NCI-H345 (cell line): ENCODE data around the gene HDAC7.
A peak's percentile ranks its signal among the peaks of the same experiment; 100 is the strongest.

Experiments
- DNase-seq: peaks from one replicate; lab custom pipeline; 2025; lab: John Stamatoyannopoulos, UW

HDAC7 gene

GRCh38 chr12:47778881-47779280 is 40.8 kb downstream of the HDAC7 start:
- DNase-seq: no peak

DNA sequence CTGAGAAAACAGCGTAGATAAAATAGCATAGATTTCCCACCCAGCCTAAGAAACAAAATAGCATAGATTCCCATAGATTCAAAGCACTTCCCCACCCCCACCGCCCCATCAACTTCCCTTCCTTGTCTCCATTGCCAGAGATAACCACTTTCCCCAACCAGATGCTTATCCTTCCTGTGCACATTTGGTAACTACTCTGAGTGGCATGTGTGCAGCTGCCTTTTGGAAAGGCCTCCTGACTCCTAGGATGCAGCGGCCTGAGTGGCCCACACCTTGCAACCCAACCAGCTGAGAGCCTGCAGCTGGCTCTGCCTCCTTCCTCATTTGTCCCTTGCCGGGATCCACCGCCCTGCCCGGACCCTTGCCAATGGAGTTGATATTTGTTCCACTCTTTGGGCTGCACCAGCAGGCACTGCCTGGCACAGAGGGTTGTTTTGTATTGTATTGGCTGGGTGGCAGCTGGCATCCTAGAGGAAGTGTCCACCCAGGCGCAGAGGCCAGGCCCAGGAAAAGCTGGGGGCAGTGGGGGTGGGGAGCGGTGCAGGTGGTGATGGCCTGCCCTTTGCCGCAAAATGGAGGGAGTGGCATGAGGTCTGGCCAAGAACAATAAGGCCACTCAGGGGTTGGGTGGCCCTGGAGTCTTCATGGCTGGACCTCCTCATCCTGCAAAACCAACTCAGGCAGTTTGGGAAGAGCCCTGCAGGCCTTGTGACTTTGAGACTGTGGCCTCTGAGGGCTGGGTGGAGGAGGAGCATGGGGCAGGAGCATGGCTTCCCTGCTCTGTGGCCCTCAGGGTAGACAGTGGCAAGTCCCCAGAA is 41.8 kb downstream of the HDAC7 start:
- no peak for DNase-seq

- no peak for DNase-seq
Observed at GRCh38 chr12:47777151-47777550, 42.6 kb downstream of the HDAC7 start.

DNA sequence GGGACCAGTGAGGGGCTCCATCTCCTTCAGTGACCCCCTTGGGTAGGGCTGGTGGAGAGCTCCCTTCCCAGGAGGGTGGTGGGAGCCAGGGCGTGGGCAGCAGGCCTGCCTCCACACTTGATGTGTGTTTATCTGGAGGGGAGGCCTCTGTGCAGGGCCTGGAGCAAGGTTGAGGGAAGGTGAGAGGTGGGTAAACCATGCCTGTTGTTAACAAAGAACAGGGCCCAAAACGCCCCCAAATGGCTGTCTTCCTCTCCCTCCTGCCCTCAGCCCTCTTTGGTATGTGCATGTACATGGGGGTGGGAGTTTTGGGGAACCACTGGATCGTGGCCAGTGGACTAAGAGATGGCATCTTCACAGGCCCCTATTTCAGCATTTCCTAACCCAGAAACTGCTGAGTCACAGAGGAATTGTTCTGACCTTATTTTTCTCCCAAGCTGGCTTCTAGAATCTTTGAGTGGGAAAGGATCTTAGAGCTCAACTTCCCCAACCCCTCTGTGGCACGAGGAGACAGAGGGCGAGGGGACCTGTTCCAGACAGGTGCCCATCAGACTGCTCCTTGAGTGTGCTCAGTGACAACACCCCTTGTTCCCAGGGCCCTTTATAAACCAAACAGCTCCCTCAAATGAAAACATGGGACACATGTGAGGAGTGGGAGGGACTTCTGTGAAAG is 43.1 kb downstream of the HDAC7 start:
- no peak for DNase-seq

- no peak for DNase-seq
Observed at GRCh38 chr12:47775100-47775911, 44.4 kb downstream of the HDAC7 start.

- no peak for DNase-seq
Observed at GRCh38 chr12:47774663-47775062, 45.0 kb downstream of the HDAC7 start.

DNA sequence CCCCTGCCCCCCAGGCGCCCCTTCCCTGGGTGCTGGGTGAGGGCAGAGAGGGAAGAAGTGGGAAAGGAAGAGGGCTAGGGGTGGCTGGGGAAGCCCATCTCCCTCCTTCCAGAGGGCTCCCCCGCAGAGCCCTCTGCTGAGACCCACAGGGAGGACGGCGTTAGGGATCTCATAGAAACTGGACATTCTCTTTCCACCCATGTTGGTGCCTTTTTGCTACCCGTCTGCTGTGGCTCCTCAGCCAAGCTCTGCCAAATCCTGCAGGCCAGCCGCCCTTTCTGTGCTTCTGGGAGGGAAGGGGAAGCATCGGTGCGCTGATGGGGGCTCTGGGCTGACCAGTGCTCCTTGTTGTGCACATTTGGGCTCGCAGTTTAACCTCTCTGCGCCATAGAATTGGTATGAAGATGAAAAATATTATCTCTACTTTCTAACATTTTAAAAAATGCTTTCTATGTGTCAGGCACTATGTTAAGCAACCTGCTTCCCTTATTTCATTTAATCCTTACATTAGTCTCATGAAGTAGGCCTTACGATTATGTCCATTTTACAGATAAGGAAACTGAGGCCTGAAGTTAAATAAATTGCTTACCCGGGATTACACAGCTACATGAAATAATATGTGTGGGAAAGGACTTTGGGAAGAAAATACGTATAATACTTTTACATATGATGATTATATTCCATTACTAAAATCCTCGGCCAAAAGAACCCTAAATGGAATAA is 45.7 kb downstream of the HDAC7 start:
- no peak for DNase-seq

GRCh38 chr12:47773062-47773857 is 46.4 kb downstream of the HDAC7 start, which contains the start of gene SLC48A1:
Gene SLC48A1, plus strand, starts transcription at chr12:47773238. Its CDS starts 67 bp downstream, at chr12:47773305.
- peak; percentile 34 for DNase-seq

- no peak for DNase-seq
Observed at GRCh38 chr12:47772738-47773061, 47.0 kb downstream of the HDAC7 start.

DNA sequence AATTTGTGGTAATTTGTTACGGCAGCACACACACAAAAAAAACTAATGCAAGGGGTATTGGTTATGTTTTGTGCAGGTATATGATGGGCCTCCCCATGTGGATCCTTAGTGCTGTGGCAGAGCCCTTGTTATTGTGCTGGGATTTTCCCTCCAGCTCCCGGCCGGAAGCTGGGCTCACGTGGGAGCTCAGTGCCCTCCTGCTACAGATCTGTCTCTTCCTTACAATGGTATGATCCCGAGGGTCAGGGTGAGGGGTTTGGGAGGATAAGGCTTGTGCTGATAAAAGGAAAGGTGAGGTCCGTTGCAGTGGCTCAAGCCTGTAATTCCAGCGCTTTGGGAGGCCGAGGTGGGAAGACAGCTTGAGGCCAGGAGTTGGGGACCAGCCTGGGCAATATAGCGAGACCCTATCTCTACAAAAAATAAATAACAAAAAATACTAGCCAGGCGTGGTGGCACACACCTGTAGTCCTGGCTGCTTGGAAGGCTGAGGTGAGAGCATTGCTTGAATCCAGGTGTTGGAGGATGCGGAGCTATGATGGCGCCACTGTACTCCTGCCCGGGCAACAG is 47.5 kb downstream of the HDAC7 start:
- DNase-seq: no peak

GRCh38 chr12:47771304-47771703 is 48.4 kb downstream of the HDAC7 start:
- no peak for DNase-seq

DNA sequence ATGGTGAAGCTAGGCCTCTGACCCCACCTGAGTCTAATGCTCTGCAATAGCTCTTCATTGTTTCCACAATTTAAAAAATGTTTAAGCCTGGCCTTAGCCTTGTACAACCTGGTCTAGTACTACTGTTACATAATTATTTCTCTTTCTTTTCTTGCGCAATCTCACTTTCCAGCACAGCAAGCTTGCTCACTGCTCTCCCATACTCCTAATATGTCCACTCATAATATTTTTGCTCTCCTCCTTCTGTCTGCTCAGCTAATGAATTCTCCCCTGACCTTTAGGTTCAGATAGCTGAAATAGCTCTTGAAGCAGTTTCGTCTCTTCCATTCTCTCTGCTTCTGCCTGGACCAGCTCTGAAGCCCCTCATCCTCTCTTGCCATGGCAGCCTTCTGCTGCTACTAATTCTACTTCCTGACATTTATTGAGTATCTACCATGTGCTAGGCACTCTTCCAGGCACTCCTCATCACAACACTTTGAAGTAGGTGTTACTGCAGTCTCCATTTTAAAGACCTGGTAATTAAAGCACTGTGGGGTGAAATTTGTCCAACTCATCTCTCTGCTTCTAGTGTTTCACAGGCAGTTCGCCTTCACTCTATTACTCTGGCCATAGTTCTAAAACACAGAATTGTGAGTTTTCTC is 49.5 kb downstream of the HDAC7 start:
- DNase-seq: no peak

GRCh38 chr12:47769234-47770085 is 50.2 kb downstream of the HDAC7 start:
- DNase-seq: no peak

DNA sequence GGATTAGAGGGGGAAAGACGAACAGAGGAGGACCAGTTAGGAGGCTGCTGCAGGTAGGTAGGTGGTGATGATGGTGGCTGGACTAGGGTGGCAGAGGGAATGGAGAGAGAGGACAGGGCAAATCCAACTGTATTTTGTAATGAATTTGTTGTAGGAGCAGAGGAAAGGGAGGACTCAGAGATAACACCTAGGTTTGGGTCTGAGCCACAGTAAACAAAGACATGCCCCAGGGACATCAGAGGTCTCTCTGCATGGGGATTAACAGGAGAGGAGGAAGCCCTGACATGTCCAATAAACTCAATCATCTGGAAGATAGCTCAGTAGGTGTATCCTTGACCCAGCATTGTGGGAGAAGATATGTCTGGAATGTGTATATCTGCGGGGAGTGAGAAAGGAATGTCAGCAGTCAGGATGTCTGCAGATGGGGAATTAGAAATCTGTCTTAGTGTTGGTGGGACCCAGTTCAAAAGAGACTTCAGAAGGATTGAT is 51.3 kb downstream of the HDAC7 start:
- DNase-seq: no peak

DNA sequence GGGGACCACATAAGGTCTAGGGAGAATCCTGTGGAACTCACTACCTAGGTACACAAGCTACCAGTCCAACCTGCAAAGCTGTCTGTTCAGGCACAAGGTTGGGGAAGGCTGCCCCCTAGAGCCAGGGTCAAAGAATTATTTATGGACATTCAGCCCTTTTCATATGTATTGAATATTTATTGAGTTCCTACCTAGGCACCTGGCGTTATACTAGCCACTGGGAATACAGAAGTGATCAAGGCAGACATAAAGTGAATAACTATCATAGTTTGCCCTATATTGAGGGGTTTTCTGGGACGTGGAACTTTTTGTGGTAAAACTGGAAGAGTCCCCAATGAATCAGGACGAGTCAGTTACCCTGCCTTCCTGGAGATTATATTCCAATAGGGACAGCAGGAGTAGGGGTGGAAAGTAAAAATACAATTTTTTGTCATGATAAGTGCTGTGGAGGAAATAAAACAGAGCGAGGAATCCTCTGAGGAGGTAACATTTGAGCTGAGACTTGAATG is 52.4 kb downstream of the HDAC7 start:
- DNase-seq: no peak

DNA sequence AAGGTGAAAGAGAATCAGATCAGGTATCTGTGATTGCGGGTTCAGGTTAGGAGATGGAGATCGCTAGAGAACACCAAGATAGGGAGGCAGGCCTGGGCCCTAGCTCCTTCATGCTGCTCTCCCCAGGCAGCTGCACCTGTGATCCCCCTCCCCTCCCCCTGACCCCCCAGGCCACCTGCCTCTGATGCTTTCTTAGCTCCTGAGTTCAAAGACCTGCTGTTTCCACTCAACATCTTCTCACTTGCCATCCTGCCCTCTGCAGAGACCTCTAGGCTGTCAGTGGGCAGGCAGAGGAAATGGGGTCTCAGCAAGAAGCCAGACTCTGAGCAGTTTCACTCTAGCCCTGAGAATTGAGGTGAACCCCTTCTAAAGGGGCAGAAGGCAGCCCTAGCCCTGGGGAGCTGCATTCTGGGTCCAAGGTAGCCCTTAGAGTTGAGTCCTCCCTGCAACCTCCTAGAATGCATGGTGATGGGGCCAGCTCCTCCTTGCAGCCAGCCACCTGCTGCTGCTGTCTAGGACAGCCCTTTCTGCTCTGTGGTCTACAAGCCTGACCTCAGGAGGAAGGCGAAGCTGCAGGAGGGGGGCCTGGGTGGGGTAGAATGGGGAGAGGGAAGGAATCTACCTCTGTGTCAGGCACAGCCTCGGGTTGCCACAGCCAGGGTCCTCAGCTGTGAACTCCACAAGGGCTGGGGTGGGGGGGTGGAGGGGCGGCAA is 53.0 kb downstream of the HDAC7 start:
- DNase-seq: no peak

DNA sequence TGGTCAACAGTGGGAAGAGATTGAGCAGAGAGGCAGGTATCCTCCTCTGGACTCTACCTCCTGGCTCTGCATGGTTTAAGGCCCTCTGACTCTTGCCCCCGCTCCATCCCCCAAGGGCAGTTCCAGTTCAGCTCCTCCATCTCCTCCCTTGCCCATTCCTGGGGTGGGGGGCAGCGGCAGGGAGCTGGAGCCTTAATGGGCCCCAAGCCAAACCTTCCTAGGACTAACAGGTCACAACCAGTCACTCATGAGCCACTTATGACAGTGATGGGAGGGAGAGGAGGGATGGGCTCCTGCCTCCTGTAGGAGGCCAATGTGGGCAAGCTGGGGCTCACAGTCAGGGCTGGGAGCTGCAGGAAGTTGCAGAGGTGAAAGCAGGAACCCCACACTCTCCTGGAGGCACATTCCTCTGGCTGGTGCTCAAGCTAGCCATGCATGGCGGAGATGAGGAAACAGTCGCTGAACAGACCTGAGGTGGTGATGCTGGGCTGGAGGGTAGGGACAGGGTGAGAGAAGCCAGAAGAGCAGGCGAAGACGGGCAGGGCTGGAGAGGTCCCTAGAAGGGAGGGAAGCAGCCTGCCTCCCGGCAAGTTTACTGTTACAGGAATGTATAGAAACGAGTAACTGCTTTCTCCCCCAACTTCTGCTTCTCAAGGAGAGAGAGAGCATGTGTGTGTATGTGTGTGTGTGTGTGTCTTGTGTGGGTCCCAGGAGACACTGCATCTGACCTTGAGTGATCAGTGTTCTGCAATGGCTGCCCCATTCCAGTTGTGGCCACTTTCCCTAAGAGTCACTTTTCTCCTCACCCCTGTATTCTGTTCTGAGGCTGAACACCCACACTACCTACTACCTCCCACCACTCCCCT is 56.0 kb downstream of the HDAC7 start:
- no peak for DNase-seq
